A549 (cell line): ENCODE results near the gene ARHGAP42.
"Not testable (repeated sequence)": the region's sequence is repeated elsewhere in the genome, so short reads cannot be mapped to it uniquely, and the experiment has no call there.

ENCODE experiments used
- CTCF ChIP-seq: fragments of >200 bp; sonication (Bioruptor Twin); formaldehyde crosslinking; IDR thresholded peaks from 3 replicates; pipeline ENCODE4 v1.5.1; 2016
- JUNB ChIP-seq: fragments of >200 bp; sonication (Bioruptor Twin); formaldehyde crosslinking; IDR thresholded peaks from 2 replicates; pipeline ENCODE4 v1.6.1; 2016
- MAX ChIP-seq: IDR thresholded peaks from 2 replicates; pipeline ENCODE4 v1.6.1; 2012
- PHF8 ChIP-seq: fragments of 200-600 bp; sonication (generic); IDR thresholded peaks from 2 replicates; pipeline ENCODE4 v1.6.1; 2016; ENCODE audit warnings: low read depth, mild to moderate bottlenecking, antibody characterized with exemption, moderate library complexity, borderline replicate concordance
- POLR2A ChIP-seq: IDR thresholded peaks from 2 replicates; pipeline ENCODE4 v1.6.1; 2012; ENCODE audit warnings: mild to moderate bottlenecking, low read length
- RCOR1 ChIP-seq: fragments of 150-350 bp; IDR thresholded peaks from 2 replicates; pipeline ENCODE4 v1.6.1; 2014; ENCODE audit warnings: antibody characterized with exemption, low read length, low read depth
- RFX5 ChIP-seq: fragments of 450-650 bp; IDR thresholded peaks from 2 replicates; pipeline ENCODE4 v1.7.1; 2014; ENCODE audit warnings: antibody characterized with exemption, mild to moderate bottlenecking, moderate library complexity
- TF ChIP-seq, protein P1 (sequence below): fragments of 450-650 bp; IDR thresholded peaks from 2 replicates; pipeline ENCODE4 v1.6.1; 2014; ENCODE audit warnings: antibody characterized with exemption
- TF ChIP-seq, protein P2 (sequence below): fragments of 250-450 bp; sonication (Bioruptor Pico); IDR thresholded peaks from 2 replicates; pipeline ENCODE4 v1.5.0; 2021; ENCODE audit warnings: mild to moderate bottlenecking, moderate library complexity, borderline replicate concordance
- TF ChIP-seq, protein P3 (sequence below): fragments of >200 bp; sonication (Bioruptor Twin); formaldehyde crosslinking; IDR thresholded peaks from 3 replicates; pipeline ENCODE4 v1.6.1; 2016

- TF ChIP-seq CTCF, MAX, POLR2A, RFX5, RCOR1, JUNB, PHF8: not testable (repeated sequence)
- TF ChIP-seq, protein P1, sequence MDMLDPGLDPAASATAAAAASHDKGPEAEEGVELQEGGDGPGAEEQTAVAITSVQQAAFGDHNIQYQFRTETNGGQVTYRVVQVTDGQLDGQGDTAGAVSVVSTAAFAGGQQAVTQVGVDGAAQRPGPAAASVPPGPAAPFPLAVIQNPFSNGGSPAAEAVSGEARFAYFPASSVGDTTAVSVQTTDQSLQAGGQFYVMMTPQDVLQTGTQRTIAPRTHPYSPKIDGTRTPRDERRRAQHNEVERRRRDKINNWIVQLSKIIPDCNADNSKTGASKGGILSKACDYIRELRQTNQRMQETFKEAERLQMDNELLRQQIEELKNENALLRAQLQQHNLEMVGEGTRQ, result not testable (repeated sequence)
- TF ChIP-seq, protein P2, sequence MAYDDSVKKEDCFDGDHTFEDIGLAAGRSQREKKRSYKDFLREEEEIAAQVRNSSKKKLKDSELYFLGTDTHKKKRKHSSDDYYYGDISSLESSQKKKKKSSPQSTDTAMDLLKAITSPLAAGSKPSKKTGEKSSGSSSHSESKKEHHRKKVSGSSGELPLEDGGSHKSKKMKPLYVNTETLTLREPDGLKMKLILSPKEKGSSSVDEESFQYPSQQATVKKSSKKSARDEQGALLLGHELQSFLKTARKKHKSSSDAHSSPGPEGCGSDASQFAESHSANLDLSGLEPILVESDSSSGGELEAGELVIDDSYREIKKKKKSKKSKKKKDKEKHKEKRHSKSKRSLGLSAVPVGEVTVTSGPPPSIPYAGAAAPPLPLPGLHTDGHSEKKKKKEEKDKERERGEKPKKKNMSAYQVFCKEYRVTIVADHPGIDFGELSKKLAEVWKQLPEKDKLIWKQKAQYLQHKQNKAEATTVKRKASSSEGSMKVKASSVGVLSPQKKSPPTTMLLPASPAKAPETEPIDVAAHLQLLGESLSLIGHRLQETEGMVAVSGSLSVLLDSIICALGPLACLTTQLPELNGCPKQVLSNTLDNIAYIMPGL (CRISPR knock-in tag), result not testable (repeated sequence)
- TF ChIP-seq, protein P3, sequence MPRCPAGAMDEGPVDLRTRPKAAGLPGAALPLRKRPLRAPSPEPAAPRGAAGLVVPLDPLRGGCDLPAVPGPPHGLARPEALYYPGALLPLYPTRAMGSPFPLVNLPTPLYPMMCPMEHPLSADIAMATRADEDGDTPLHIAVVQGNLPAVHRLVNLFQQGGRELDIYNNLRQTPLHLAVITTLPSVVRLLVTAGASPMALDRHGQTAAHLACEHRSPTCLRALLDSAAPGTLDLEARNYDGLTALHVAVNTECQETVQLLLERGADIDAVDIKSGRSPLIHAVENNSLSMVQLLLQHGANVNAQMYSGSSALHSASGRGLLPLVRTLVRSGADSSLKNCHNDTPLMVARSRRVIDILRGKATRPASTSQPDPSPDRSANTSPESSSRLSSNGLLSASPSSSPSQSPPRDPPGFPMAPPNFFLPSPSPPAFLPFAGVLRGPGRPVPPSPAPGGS, result not testable (repeated sequence)
These were observed 62.9 kb downstream of the ARHGAP42 start for GRCh38 chr11:100749887-100750565.
